ENCODE data around the gene UPF2. TPM values are rescaled to one million over a fixed set of nuclear protein-coding genes. Genes with fewer than 3 reads are reported as not detected.
A peak's percentile ranks its signal among the peaks of the same experiment; 100 is the strongest.

UPF2 gene
- total and polyA plus RNA-seq, 2 of the 13 experiments (the other 11 are each of a cell fraction or from before 2014, with no cell fraction given) = 6.2 to 14.5 TPM

DNA sequence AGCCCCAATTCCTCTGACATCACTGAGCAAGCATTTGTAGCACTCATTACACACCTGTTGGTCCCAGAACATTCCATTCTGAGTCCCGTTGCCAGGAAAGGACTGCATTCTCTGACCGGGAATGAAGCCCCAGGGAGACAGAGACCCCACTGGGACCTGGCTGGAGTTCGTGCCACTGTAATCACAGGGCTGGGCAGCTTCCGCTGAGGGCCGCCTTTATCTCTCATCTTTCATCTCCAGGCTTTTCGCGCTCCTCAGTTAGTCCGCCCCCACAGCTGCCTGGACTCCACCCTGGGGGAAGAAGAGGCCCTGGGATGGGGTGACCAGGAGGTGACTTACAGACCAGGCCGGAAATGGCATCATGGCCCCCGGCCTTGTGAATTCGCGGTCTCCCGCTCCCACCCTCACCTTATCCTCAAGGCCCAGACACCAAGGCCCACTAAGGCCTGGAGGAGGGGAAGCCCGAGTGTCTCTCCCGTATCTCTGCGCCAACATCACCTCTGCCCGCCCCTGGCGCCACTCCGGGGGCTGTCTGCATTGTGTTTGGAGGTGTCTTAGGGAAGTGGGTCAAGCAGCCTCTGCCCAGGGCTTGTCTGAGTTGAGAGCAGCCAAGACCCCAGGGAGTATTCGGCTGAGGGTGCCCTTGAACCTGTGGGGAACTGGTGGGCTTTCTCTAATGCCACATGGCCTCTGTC, 144.1 kb downstream of the UPF2 start (continued):
- TF ChIP-seq, protein P1, sequence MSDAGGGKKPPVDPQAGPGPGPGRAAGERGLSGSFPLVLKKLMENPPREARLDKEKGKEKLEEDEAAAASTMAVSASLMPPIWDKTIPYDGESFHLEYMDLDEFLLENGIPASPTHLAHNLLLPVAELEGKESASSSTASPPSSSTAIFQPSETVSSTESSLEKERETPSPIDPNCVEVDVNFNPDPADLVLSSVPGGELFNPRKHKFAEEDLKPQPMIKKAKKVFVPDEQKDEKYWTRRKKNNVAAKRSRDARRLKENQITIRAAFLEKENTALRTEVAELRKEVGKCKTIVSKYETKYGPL (CRISPR knock-in tag; IDR thresholded peaks at IDR 0.05) = no peak
- no peak for TF ChIP-seq BRD4 (CRISPR knock-in tag; IDR thresholded peaks at IDR 0.05)
- TF ChIP-seq DNMT1 (CRISPR knock-in tag; IDR thresholded peaks at IDR 0.05) = no peak
- no peak for TF ChIP-seq SNAI1 (CRISPR knock-in tag; IDR thresholded peaks at IDR 0.05; ENCODE audit: borderline replicate concordance)
- no peak for TF ChIP-seq MAFK (conservative IDR thresholded peaks at IDR 0.05 in 1 of 2, IDR thresholded peaks at IDR 0.05 in 1 of 2; ENCODE audit: low read length in 2 of 2)
- TF ChIP-seq RBM22 (optimal IDR thresholded peaks at IDR 0.05; ENCODE audit: low read length) = no peak
- no peak for TF ChIP-seq ZNF317 (CRISPR knock-in tag; IDR thresholded peaks at IDR 0.05)
- TF ChIP-seq SIX1 (CRISPR knock-in tag; IDR thresholded peaks at IDR 0.05; ENCODE audit: borderline replicate concordance) = no peak
- TF ChIP-seq ZBTB38 (CRISPR knock-in tag; IDR thresholded peaks at IDR 0.05) = peak; percentile 50
- peak; percentile 39 for TF ChIP-seq SAP130 (CRISPR knock-in tag; IDR thresholded peaks at IDR 0.05; ENCODE audit: low read depth)
- TF ChIP-seq FOXC1 (CRISPR knock-in tag; IDR thresholded peaks at IDR 0.05; ENCODE audit: borderline replicate concordance) = no peak
- no peak for TF ChIP-seq ZSCAN21 (CRISPR knock-in tag; IDR thresholded peaks at IDR 0.05; ENCODE audit: borderline replicate concordance)
- TF ChIP-seq, protein P2, sequence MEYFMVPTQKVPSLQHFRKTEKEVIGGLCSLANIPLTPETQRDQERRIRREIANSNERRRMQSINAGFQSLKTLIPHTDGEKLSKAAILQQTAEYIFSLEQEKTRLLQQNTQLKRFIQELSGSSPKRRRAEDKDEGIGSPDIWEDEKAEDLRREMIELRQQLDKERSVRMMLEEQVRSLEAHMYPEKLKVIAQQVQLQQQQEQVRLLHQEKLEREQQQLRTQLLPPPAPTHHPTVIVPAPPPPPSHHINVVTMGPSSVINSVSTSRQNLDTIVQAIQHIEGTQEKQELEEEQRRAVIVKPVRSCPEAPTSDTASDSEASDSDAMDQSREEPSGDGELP (IDR thresholded peaks at IDR 0.05; ENCODE audit: borderline replicate concordance, low read depth) = peak; percentile 51; the same call in 1 of the 2 replicates
- TF ChIP-seq, protein P3, sequence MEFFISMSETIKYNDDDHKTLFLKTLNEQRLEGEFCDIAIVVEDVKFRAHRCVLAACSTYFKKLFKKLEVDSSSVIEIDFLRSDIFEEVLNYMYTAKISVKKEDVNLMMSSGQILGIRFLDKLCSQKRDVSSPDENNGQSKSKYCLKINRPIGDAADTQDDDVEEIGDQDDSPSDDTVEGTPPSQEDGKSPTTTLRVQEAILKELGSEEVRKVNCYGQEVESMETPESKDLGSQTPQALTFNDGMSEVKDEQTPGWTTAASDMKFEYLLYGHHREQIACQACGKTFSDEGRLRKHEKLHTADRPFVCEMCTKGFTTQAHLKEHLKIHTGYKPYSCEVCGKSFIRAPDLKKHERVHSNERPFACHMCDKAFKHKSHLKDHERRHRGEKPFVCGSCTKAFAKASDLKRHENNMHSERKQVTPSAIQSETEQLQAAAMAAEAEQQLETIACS (CRISPR knock-in tag; IDR thresholded peaks at IDR 0.05) = no peak
- TF ChIP-seq, protein P4, sequence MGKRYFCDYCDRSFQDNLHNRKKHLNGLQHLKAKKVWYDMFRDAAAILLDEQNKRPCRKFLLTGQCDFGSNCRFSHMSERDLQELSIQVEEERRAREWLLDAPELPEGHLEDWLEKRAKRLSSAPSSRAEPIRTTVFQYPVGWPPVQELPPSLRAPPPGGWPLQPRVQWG (CRISPR knock-in tag; IDR thresholded peaks at IDR 0.05; ENCODE audit: borderline replicate concordance, low read depth) = no peak
- no peak for TF ChIP-seq CEBPB (IDR thresholded peaks at IDR 0.05; ENCODE audit: borderline replicate concordance, low read depth, low read length)
- 0 out of 2 replicates have a peak, but pooled peaks have one; percentile 39 for TF ChIP-seq ZNF235 (CRISPR knock-in tag; IDR thresholded peaks at IDR 0.05; ENCODE audit: borderline replicate concordance)
- TF ChIP-seq GATAD1 (CRISPR knock-in tag; IDR thresholded peaks at IDR 0.05) = no peak
- no peak for TF ChIP-seq FOSL1 (CRISPR knock-in tag; IDR thresholded peaks at IDR 0.05; ENCODE audit: borderline replicate concordance)
- TF ChIP-seq, protein P5, sequence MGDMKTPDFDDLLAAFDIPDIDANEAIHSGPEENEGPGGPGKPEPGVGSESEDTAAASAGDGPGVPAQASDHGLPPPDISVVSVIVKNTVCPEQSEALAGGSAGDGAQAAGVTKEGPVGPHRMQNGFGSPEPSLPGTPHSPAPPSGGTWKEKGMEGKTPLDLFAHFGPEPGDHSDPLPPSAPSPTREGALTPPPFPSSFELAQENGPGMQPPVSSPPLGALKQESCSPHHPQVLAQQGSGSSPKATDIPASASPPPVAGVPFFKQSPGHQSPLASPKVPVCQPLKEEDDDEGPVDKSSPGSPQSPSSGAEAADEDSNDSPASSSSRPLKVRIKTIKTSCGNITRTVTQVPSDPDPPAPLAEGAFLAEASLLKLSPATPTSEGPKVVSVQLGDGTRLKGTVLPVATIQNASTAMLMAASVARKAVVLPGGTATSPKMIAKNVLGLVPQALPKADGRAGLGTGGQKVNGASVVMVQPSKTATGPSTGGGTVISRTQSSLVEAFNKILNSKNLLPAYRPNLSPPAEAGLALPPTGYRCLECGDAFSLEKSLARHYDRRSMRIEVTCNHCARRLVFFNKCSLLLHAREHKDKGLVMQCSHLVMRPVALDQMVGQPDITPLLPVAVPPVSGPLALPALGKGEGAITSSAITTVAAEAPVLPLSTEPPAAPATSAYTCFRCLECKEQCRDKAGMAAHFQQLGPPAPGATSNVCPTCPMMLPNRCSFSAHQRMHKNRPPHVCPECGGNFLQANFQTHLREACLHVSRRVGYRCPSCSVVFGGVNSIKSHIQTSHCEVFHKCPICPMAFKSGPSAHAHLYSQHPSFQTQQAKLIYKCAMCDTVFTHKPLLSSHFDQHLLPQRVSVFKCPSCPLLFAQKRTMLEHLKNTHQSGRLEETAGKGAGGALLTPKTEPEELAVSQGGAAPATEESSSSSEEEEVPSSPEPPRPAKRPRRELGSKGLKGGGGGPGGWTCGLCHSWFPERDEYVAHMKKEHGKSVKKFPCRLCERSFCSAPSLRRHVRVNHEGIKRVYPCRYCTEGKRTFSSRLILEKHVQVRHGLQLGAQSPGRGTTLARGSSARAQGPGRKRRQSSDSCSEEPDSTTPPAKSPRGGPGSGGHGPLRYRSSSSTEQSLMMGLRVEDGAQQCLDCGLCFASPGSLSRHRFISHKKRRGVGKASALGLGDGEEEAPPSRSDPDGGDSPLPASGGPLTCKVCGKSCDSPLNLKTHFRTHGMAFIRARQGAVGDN (CRISPR knock-in tag; IDR thresholded peaks at IDR 0.05) = peak; percentile 90
